H1 (cell line): ENCODE results near the gene UBQLN4. TPM values are rescaled to one million over a fixed set of nuclear protein-coding genes. Genes with fewer than 3 reads are reported as not detected.

Experiments used
- CTCF ChIA-PET: fragments of 300-600 bp; sonication (Branson Sonifier 250); formaldehyde crosslinking; loops from one replicate; lab custom pipeline; 2021; ENCODE audit not compliant: partially characterized antibody; lab: Charles Lee
- POLR2A ChIA-PET: fragments of 300-600 bp; sonication (Branson Sonifier 250); formaldehyde crosslinking; loops from one replicate; lab custom pipeline; 2021; ENCODE audit warnings: inconsistent platforms; ENCODE audit not compliant: partially characterized antibody; lab: Charles Lee
- DNase-seq, 2 experiments: peaks; one replicate each; pipeline versions ENCODE4 v3.0.0 to v3.0.0-alpha.2; 2010 to 2022; ENCODE audit warnings: low spot score in 2 of 2, low read depth in 1 of 2, mixed read lengths in 1 of 2
- FAIRE-seq: peaks from 2 replicates; lab custom pipeline; 2011; peaks lifted over from hg19 to GRCh38; lab: Jason Lieb, UNC
- H2AFZ ChIP-seq: 2 replicates; pipeline ENCODE4 v1.8.1; 2012; ENCODE audit warnings: low read length, inconsistent platforms
- H2AK5ac ChIP-seq: 2 replicates; pipeline ENCODE4 v1.6.1; 2013; ENCODE audit warnings: low read depth, low read length
- H2BK120ac ChIP-seq: replicated peaks from 2 replicates; pipeline ENCODE3; 2013; ENCODE audit warnings: low read depth, low read length, inconsistent platforms
- H2BK12ac ChIP-seq: 2 replicates; pipeline ENCODE4 v1.6.1; 2013; ENCODE audit warnings: low read depth, low read length
- H2BK15ac ChIP-seq: 2 replicates; pipeline ENCODE4 v1.6.1; 2013; ENCODE audit warnings: low read length
- H2BK20ac ChIP-seq: 2 replicates; pipeline ENCODE4 v1.6.1; 2013; ENCODE audit warnings: low read length
- H2BK5ac ChIP-seq: 2 replicates; pipeline ENCODE4 v1.6.1; 2013; ENCODE audit warnings: low read depth, low read length
- H3K14ac ChIP-seq: 2 replicates; pipeline ENCODE4 v1.6.1; 2013; ENCODE audit warnings: inconsistent platforms; ENCODE audit not compliant: insufficient read length
- H3K18ac ChIP-seq: 2 replicates; pipeline ENCODE4 v1.6.1; 2013; ENCODE audit warnings: low read length; ENCODE audit errors: extremely low read depth
- H3K23ac ChIP-seq: 2 replicates; pipeline ENCODE4 v1.6.1; 2013; ENCODE audit warnings: inconsistent platforms; ENCODE audit not compliant: insufficient read length
- H3K23me2 ChIP-seq: 2 replicates; pipeline ENCODE4 v1.6.1; 2013; ENCODE audit warnings: low read depth, low read length
- H3K27ac ChIP-seq: 2 replicates; pipeline ENCODE4 v1.6.1; 2011; ENCODE audit warnings: low read depth, low read length, inconsistent platforms
- H3K27me3 ChIP-seq, 4 experiments: replicated peaks in 1 of 4; 1 replicate in 1 of 4; 2 replicates in 3 of 4; pipeline versions ENCODE4 v1.6.1 to v1.8.1; 2011 to 2013; ENCODE audit warnings: low read length in 3 of 4, mild to moderate bottlenecking in 3 of 4, inconsistent platforms in 2 of 4, mixed read lengths in 2 of 4, moderate library complexity in 1 of 4; ENCODE audit not compliant: control insufficient read depth in 3 of 4, insufficient read depth in 3 of 4; ENCODE audit errors: extremely low read depth in 1 of 4
- H3K36me3 ChIP-seq, 4 experiments: 2 replicates each; pipeline versions ENCODE4 v1.6.1 to v1.8.1; 2011 to 2013; ENCODE audit warnings: mild to moderate bottlenecking in 4 of 4, low read length in 3 of 4, moderate library complexity in 2 of 4, control low read depth in 1 of 4, inconsistent platforms in 1 of 4; ENCODE audit not compliant: insufficient read depth in 4 of 4, control insufficient read depth in 2 of 4
- H3K4ac ChIP-seq: replicated peaks from 2 replicates; pipeline ENCODE3; 2013; ENCODE audit warnings: low read length, low read depth, mixed read lengths, inconsistent platforms; ENCODE audit not compliant: insufficient read length
- H3K4me1 ChIP-seq, 4 experiments: replicated peaks in 1 of 4; 1 replicate in 1 of 4; 2 replicates in 3 of 4; pipeline versions ENCODE4 v1.6.1 to v1.8.1; 2011 to 2013; ENCODE audit warnings: low read length in 3 of 4, inconsistent platforms in 2 of 4, mixed read lengths in 1 of 4; ENCODE audit not compliant: insufficient read depth in 4 of 4, control insufficient read depth in 3 of 4
- H3K4me2 ChIP-seq, 2 experiments: 2 replicates each; pipeline versions ENCODE4 v1.6.1 to v1.8.1; 2011 to 2013; ENCODE audit warnings: low read depth in 2 of 2, low read length in 2 of 2, control low read depth in 1 of 2, inconsistent platforms in 1 of 2, mild to moderate bottlenecking in 1 of 2; ENCODE audit not compliant: insufficient read depth in 1 of 2
- H3K4me3 ChIP-seq, 4 experiments: fragments of 200-600, 300-600 bp in 1 of 4; sonication (generic), shearing (Covaris generic), sonication (Bioruptor Twin) in 1 of 4; 2 replicates each; pipeline versions ENCODE4 v1.5.1 to v1.8.1; 2011 to 2016; ENCODE audit warnings: low read length in 4 of 4, low read depth in 3 of 4, control low read depth in 2 of 4, inconsistent platforms in 2 of 4, mild to moderate bottlenecking in 2 of 4, mixed read lengths in 1 of 4, moderate library complexity in 1 of 4; ENCODE audit not compliant: insufficient read depth in 2 of 4; ENCODE audit errors: extremely low read depth in 1 of 4
- H3K56ac ChIP-seq: replicated peaks from 2 replicates; pipeline ENCODE3; 2013; ENCODE audit warnings: low read depth, mild to moderate bottlenecking, mixed read lengths, low read length, inconsistent platforms; ENCODE audit not compliant: insufficient read length
- H3K79me1 ChIP-seq: 2 replicates; pipeline ENCODE4 v1.6.1; 2013; ENCODE audit warnings: low read depth, low read length, control low read depth
- H3K79me2 ChIP-seq, 2 experiments: 2 replicates each; pipeline versions ENCODE4 v1.6.1 to v1.8.1; 2012 to 2013; ENCODE audit warnings: low read length in 2 of 2, mild to moderate bottlenecking in 2 of 2, inconsistent platforms in 1 of 2; ENCODE audit not compliant: insufficient read depth in 2 of 2, control insufficient read depth in 1 of 2
- H3K9ac ChIP-seq, 4 experiments: replicated peaks in 1 of 4; 1 replicate in 1 of 4; 2 replicates in 3 of 4; pipeline versions ENCODE4 v1.6.1 to v1.8.1; 2011 to 2013; ENCODE audit warnings: low read depth in 3 of 4, low read length in 3 of 4, control low read depth in 2 of 4, mild to moderate bottlenecking in 2 of 4, moderate library complexity in 2 of 4, inconsistent platforms in 1 of 4; ENCODE audit errors: extremely low read depth in 1 of 4
- H3K9me3 ChIP-seq, 2 experiments: 2 replicates each; pipeline versions ENCODE4 v1.6.1 to v1.8.1; 2012 to 2013; ENCODE audit warnings: mild to moderate bottlenecking in 2 of 2, moderate library complexity in 2 of 2, control low read depth in 1 of 2, inconsistent platforms in 1 of 2, low read depth in 1 of 2, low read length in 1 of 2, mixed read lengths in 1 of 2; ENCODE audit not compliant: insufficient read depth in 2 of 2
- H4K20me1 ChIP-seq, 2 experiments: replicated peaks in 1 of 2; 2 replicates each; pipeline versions ENCODE3 to v1.8.1; 2011 to 2013; ENCODE audit warnings: inconsistent platforms in 2 of 2, low read length in 2 of 2, mild to moderate bottlenecking in 1 of 2; ENCODE audit not compliant: insufficient read depth in 2 of 2, control insufficient read depth in 1 of 2
- H4K5ac ChIP-seq: 2 replicates; pipeline ENCODE4 v1.6.1; 2013; ENCODE audit warnings: low read length, low read depth, mixed read lengths, inconsistent platforms; ENCODE audit not compliant: insufficient read length
- H4K8ac ChIP-seq: 2 replicates; pipeline ENCODE4 v1.8.0; 2013; ENCODE audit warnings: mild to moderate bottlenecking, moderate library complexity, low read length, inconsistent platforms; ENCODE audit not compliant: insufficient read depth; ENCODE audit errors: extremely low read depth
- H4K91ac ChIP-seq: replicated peaks from 2 replicates; pipeline ENCODE3; 2013; ENCODE audit warnings: low read length, mixed read lengths, inconsistent platforms; ENCODE audit not compliant: insufficient read length
- CBX5 ChIP-seq: fragments of 300-800, 300-1000 bp; sonication (generic); IDR thresholded peaks from 2 replicates; pipeline ENCODE4 v1.7.1; 2016; ENCODE audit warnings: antibody characterized with exemption, low read length, low read depth
- KDM1A ChIP-seq: fragments of 200-600, 300-600 bp; sonication (generic); IDR thresholded peaks from 2 replicates; pipeline ENCODE4 v1.7.1; 2016; ENCODE audit warnings: mild to moderate bottlenecking, low read length, borderline replicate concordance
- MAFK ChIP-seq: IDR thresholded peaks from 2 replicates; pipeline ENCODE4 v1.6.1; 2012; ENCODE audit warnings: low read depth, mild to moderate bottlenecking, improper control_type of control experiment, low read length
- MAX ChIP-seq: IDR thresholded peaks from 2 replicates; pipeline ENCODE4 v1.6.1; 2012; ENCODE audit warnings: inconsistent platforms
- NANOG ChIP-seq: IDR thresholded peaks from 2 replicates; pipeline ENCODE4 v1.6.1; 2011; ENCODE audit warnings: low read length, low read depth, mild to moderate bottlenecking, inconsistent platforms; ENCODE audit not compliant: insufficient read depth, poor library complexity, severe bottlenecking
- SAP30 ChIP-seq: fragments of 300-600 bp; sonication (generic); IDR thresholded peaks from 2 replicates; pipeline ENCODE4 v1.7.1; 2012; ENCODE audit warnings: low read length, moderate library complexity, mild to moderate bottlenecking, inconsistent platforms; ENCODE audit not compliant: insufficient read depth, insufficient replicate concordance
- SP1 ChIP-seq: IDR thresholded peaks from 2 replicates; pipeline ENCODE4 v1.6.1; 2011; ENCODE audit warnings: low read depth, low read length
- SP2 ChIP-seq: IDR thresholded peaks from 2 replicates; pipeline ENCODE4 v1.6.1; 2012; ENCODE audit warnings: mild to moderate bottlenecking, low read length, inconsistent platforms
- TAF7 ChIP-seq: optimal IDR thresholded peaks from 2 replicates; pipeline ENCODE3; 2011; ENCODE audit warnings: low read depth, mild to moderate bottlenecking, inconsistent platforms, low read length, moderate library complexity, borderline replicate concordance
- WGBS, 2 experiments: shearing (Covaris generic) in 1 of 2; methylation state at CpG; one replicate each; pipeline versions ENCODE4 v1.1.6 to v1.1.7; 2013 to 2015; ENCODE audit warnings: low lambda C conversion rate in 2 of 2, mixed read lengths in 2 of 2, inconsistent platforms in 1 of 2, low coverage in 1 of 2, missing lambda C conversion rate in 1 of 2; ENCODE audit not compliant: insufficient replicate concordance in 2 of 2, insufficient coverage in 1 of 2, insufficient read length in 1 of 2; ENCODE audit errors: extremely low coverage in 1 of 2, missing lambda C conversion rate in 1 of 2; 5-methylcytosine and 5-hydroxymethylcytosine counted together
- polyA plus RNA-seq, 7 experiments: library from polyadenylated mRNA; depleted of rRNA in 3 of 7; stranded (reverse) in 5 of 7; unstranded in 2 of 7; fragments of >200 nt in 5 of 7; fragments of 200-250 nt in 2 of 7; gene quantifications; 1 replicate in 5 of 7; 2 replicates in 1 of 7; 4 replicates in 1 of 7; pipeline versions ENCODE4 v1.2.1 to v1.2.3, GENCODE V29; 2011 to 2013; ENCODE audit warnings: missing spikeins in 2 of 7, mixed read lengths in 2 of 7
- total RNA-seq: library from RNA; stranded (reverse); fragmentation: NEBNext Ultra II Directional; extraction: Animal tissue kit (Norgen Biotek cat#: 25700); gene quantifications from 2 replicates; pipeline ENCODE4 v1.2.1, GENCODE V29; 2021

Gene UBQLN4
- total and polyA plus RNA-seq, 2 of the 8 experiments (the other 6 are each of a cell fraction or from before 2014, with no cell fraction given), result 37.7 to 52.0 TPM

GRCh38 chr1:156006666-156007376, 46.8 kb downstream of the UBQLN4 start:
- no peaks in the 10 kb centered on the region for H3K9me3 ChIP-seq
- no peaks in the 10 kb centered on the region for H3K79me1 ChIP-seq
- H3K23ac ChIP-seq, result no peak overlapping the region
- H4K20me1 ChIP-seq, result peaks cover 0 to 2% of the 10 kb centered on the region in 2 experiments
- no peak overlapping the region for H2BK5ac ChIP-seq
- no peak overlapping the region; the same call in 1 of the 2 replicates for H2BK15ac ChIP-seq
- no peak overlapping the region for H3K14ac ChIP-seq
- FAIRE-seq (no peak), DNase-seq (no peak)
- H3K9ac ChIP-seq, result no peak overlapping the region
- H3K56ac ChIP-seq, result no peak overlapping the region
- H3K18ac ChIP-seq, result no peak overlapping the region
- peaks cover 11 to 32% (median 18%) of the 10 kb centered on the region in 4 experiments for H3K36me3 ChIP-seq
- H3K27ac ChIP-seq, result no peak overlapping the region
- no peak overlapping the region for H3K4me3 ChIP-seq
- H3K23me2 ChIP-seq, result no peaks in the 10 kb centered on the region
- H2BK12ac ChIP-seq, result no peak overlapping the region
- H3K4ac ChIP-seq, result no peak overlapping the region
- H2AFZ ChIP-seq, result no peak overlapping the region
- no peak overlapping the region for H2BK20ac ChIP-seq
- H3K4me2 ChIP-seq, result no peak overlapping the region
- no peak overlapping the region for H4K91ac ChIP-seq
- H3K4me1 ChIP-seq, result peaks cover 0 to 4% (median 1%) of the 10 kb centered on the region in 4 experiments; a peak in 3 of 7 replicates
- CTCF ChIA-PET, result interaction anchor here (0.7 to 9.3 kb wide), 10 partner anchors 10 to 123 kb away, joined by 3 to 77 read pairs (median 6); partner anchors contain the start of gene SSR2
- no peaks in the 10 kb centered on the region for H3K27me3 ChIP-seq
- no peak overlapping the region for H4K5ac ChIP-seq
- H3K79me2 ChIP-seq, result no peaks in the 10 kb centered on the region
- no peak overlapping the region for H2BK120ac ChIP-seq
- POLR2A ChIA-PET, result interaction anchor here (0.6 to 3.1 kb wide), 9 partner anchors 8 to 234 kb away, joined by 3 to 17 read pairs (median 3); no protein-coding TSS in a partner anchor
- 82% methylated on average over 7 of the region's 7 CpGs; no CpG with 5 or more reads in 1 of the 2 experiments for WGBS, 2 experiments
- no peak overlapping the region; the same call in 1 of the 2 replicates for H4K8ac ChIP-seq
- H2AK5ac ChIP-seq, result no peak overlapping the region
- TF ChIP-seq SP2 (no peak), SAP30 (no peak), CBX5 (no peak), MAFK (no peak), NANOG (no peak), SP1 (no peak), MAX (no peak), KDM1A (no peak), TAF7 (no peak)
